Measurements from ENCODE around the gene EPHA1. TPM values are rescaled to one million over a fixed set of nuclear protein-coding genes. Genes with fewer than 3 reads are reported as not detected.
A peak's percentile ranks its signal among the peaks of the same experiment; 100 is the strongest.

The EPHA1 gene
- total RNA-seq, 1 donor from 2014 or later: 4.7 TPM

DNA sequence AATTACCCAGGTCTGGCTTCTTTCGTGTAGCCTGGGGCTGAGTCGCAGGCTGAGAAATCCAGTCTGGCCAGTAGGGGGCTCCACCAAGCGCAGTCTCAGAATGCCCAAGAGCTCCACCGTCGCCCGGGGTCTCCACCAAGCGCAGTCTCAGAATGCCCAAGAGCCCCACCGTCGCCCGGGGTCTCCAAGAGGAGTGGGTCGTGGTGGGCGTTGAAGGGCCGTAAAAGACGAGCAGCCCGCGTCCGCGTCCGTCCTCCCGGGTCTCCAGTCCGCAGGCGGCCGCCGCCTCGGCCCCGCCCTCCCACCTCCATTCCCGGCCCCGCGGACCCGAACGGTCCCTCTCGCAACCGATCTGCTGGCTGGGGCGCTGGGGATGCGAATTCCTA lies 28.4 kb downstream of the EPHA1 start:
- peak; percentile 96 for TF ChIP-seq CTCF (IDR thresholded peaks at IDR 0.05; ENCODE audit: partially characterized antibody, unreplicated experiment)
- H3K9me3 Mint-ChIP-seq (ENCODE audit: unreplicated experiment): peaks cover 10% of the 10 kb centered on the region
- H3K4me1 Mint-ChIP-seq (ENCODE audit: low read depth, unreplicated experiment): peaks cover 18% of the 10 kb centered on the region
- DNase-seq: peak; percentile 92
- H3K27ac Mint-ChIP-seq (ENCODE audit: unreplicated experiment): peak overlapping the region; percentile 75
- peaks cover 4% of the 10 kb centered on the region for H3K27me3 Mint-ChIP-seq (ENCODE audit: unreplicated experiment)
- no peaks in the 10 kb centered on the region for H3K36me3 Mint-ChIP-seq (ENCODE audit: unreplicated experiment)
- peak overlapping the region; percentile 88 for H3K4me3 Mint-ChIP-seq (ENCODE audit: unreplicated experiment)

GRCh38 chr7:143379611-143380259 lies 28.9 kb downstream of the EPHA1 start:
- DNase-seq: no peak
- peaks cover 4% of the 10 kb centered on the region for H3K27me3 Mint-ChIP-seq (ENCODE audit: unreplicated experiment)
- H3K4me3 Mint-ChIP-seq (ENCODE audit: unreplicated experiment): peak overlapping the region; percentile 88
- H3K36me3 Mint-ChIP-seq (ENCODE audit: unreplicated experiment): no peaks in the 10 kb centered on the region
- H3K9me3 Mint-ChIP-seq (ENCODE audit: unreplicated experiment): peaks cover 10% of the 10 kb centered on the region
- peaks cover 23% of the 10 kb centered on the region for H3K4me1 Mint-ChIP-seq (ENCODE audit: low read depth, unreplicated experiment)
- TF ChIP-seq CTCF (IDR thresholded peaks at IDR 0.05; ENCODE audit: partially characterized antibody, unreplicated experiment): no peak
- peak overlapping the region; percentile 75 for H3K27ac Mint-ChIP-seq (ENCODE audit: unreplicated experiment)

- no peak for TF ChIP-seq CTCF (IDR thresholded peaks at IDR 0.05; ENCODE audit: partially characterized antibody, unreplicated experiment)
- Mint-ChIP-seq H3K27ac (ENCODE audit: unreplicated experiment) (no peak overlapping the region), H3K36me3 (ENCODE audit: unreplicated experiment) (no peaks in the 10 kb centered on the region), H3K4me3 (ENCODE audit: unreplicated experiment) (no peak overlapping the region), H3K4me1 (ENCODE audit: low read depth, unreplicated experiment) (peaks cover 36% of the 10 kb centered on the region), H3K9me3 (ENCODE audit: unreplicated experiment) (peaks cover 8% of the 10 kb centered on the region), H3K27me3 (ENCODE audit: unreplicated experiment) (peaks cover 4% of the 10 kb centered on the region)
- DNase-seq: no peak
These were observed 32.3 kb downstream of the EPHA1 start for GRCh38 chr7:143376396-143376795.

- TF ChIP-seq CTCF (IDR thresholded peaks at IDR 0.05; ENCODE audit: partially characterized antibody, unreplicated experiment): no peak
- Mint-ChIP-seq H3K4me3 (ENCODE audit: unreplicated experiment) (no peak overlapping the region), H3K27me3 (ENCODE audit: unreplicated experiment) (peaks cover 4% of the 10 kb centered on the region), H3K9me3 (ENCODE audit: unreplicated experiment) (peaks cover 11% of the 10 kb centered on the region), H3K36me3 (ENCODE audit: unreplicated experiment) (no peaks in the 10 kb centered on the region), H3K27ac (ENCODE audit: unreplicated experiment) (no peak overlapping the region), H3K4me1 (ENCODE audit: low read depth, unreplicated experiment) (peaks cover 36% of the 10 kb centered on the region)
- no peak for DNase-seq
These were observed 33.2 kb downstream of the EPHA1 start for GRCh38 chr7:143375298-143376034.

- H3K4me3 Mint-ChIP-seq (ENCODE audit: unreplicated experiment): peak overlapping the region; percentile 23
- H3K36me3 Mint-ChIP-seq (ENCODE audit: unreplicated experiment): no peaks in the 10 kb centered on the region
- TF ChIP-seq CTCF (IDR thresholded peaks at IDR 0.05; ENCODE audit: partially characterized antibody, unreplicated experiment): no peak
- DNase-seq: no peak
- peaks cover 4% of the 10 kb centered on the region for H3K27me3 Mint-ChIP-seq (ENCODE audit: unreplicated experiment)
- H3K4me1 Mint-ChIP-seq (ENCODE audit: low read depth, unreplicated experiment): peaks cover 31% of the 10 kb centered on the region
- peaks cover 8% of the 10 kb centered on the region for H3K9me3 Mint-ChIP-seq (ENCODE audit: unreplicated experiment)
- no peak overlapping the region for H3K27ac Mint-ChIP-seq (ENCODE audit: unreplicated experiment)
These were observed 34.1 kb downstream of the EPHA1 start for GRCh38 chr7:143374561-143374960.

Measured in glutamatergic neuron (in vitro differentiated cells).